IMR-90 (cell line): ENCODE results near the gene HSP90AB1. TPM values are rescaled to one million over a fixed set of nuclear protein-coding genes. Genes with fewer than 3 reads are reported as not detected.

ENCODE experiments used
- ATAC-seq: fragments of 200-7000 bp; cut with Tn5 transposase; 2 replicates; pipeline ENCODE4 v1.9.1; 2020; ENCODE audit warnings: low read depth, mild to moderate bottlenecking, moderate library complexity
- BruUV-seq: library from RNA; stranded (reverse); fragments of 400-500 nt; replicated peaks from 2 replicates; lab custom pipeline; 2021; lab: Mats Ljungman, UMichigan
- CTCF ChIA-PET: fragments of 300-600 bp; formaldehyde crosslinking; extraction: SDS; loops from one replicate; lab custom pipeline; 2021; ENCODE audit warnings: antibody characterized with exemption; lab: Yijun Ruan, JAX
- POLR2A ChIA-PET: fragments of 300-600 bp; sonication (Branson Sonifier 250); formaldehyde crosslinking; loops from one replicate; lab custom pipeline; 2022; ENCODE audit warnings: antibody characterized with exemption; ENCODE audit not compliant: unreplicated experiment; lab: Charles Lee
- DNase-seq: peaks from one replicate; pipeline ENCODE4 v3.0.0; 2013
- H2AFZ ChIP-seq: replicated peaks from 2 replicates; pipeline ENCODE3; 2013; ENCODE audit warnings: low read length, mild to moderate bottlenecking; ENCODE audit not compliant: poor library complexity
- H2AK5ac ChIP-seq: 2 replicates; pipeline ENCODE4 v1.6.1; 2013; ENCODE audit warnings: low read depth, low read length, inconsistent platforms
- H2AK9ac ChIP-seq: replicated peaks from 2 replicates; pipeline ENCODE3; 2013; ENCODE audit warnings: mild to moderate bottlenecking, low read depth, low read length, moderate library complexity; ENCODE audit not compliant: poor library complexity
- H2BK120ac ChIP-seq: 2 replicates; pipeline ENCODE4 v1.6.1; 2013; ENCODE audit warnings: low read depth, low read length, inconsistent platforms
- H2BK15ac ChIP-seq: 3 replicates; pipeline ENCODE4 v1.6.1; 2013; ENCODE audit warnings: low read depth, low read length, inconsistent platforms
- H2BK20ac ChIP-seq: 2 replicates; pipeline ENCODE4 v1.6.1; 2013; ENCODE audit warnings: low read depth, mild to moderate bottlenecking, inconsistent platforms, low read length, moderate library complexity
- H2BK5ac ChIP-seq: 2 replicates; pipeline ENCODE4 v1.6.1; 2013; ENCODE audit warnings: mild to moderate bottlenecking, low read depth, low read length, inconsistent platforms; ENCODE audit not compliant: poor library complexity, severe bottlenecking
- H3K14ac ChIP-seq: replicated peaks from 2 replicates; pipeline ENCODE4 v1.6.1; 2013; ENCODE audit warnings: low read depth, low read length, inconsistent platforms
- H3K18ac ChIP-seq: 2 replicates; pipeline ENCODE4 v1.6.1; 2013; ENCODE audit warnings: low read depth, low read length, control low read depth
- H3K23ac ChIP-seq: 2 replicates; pipeline ENCODE4 v1.6.1; 2013; ENCODE audit warnings: low read depth, low read length, inconsistent platforms
- H3K27ac ChIP-seq: 2 replicates; pipeline ENCODE4 v1.5.1; 2013; ENCODE audit warnings: mild to moderate bottlenecking, control low read depth, low read length; ENCODE audit not compliant: insufficient read depth
- H3K27me3 ChIP-seq: 2 replicates; pipeline ENCODE4 v1.6.1; 2013; ENCODE audit warnings: low read length; ENCODE audit not compliant: control insufficient read depth, insufficient read depth
- H3K36me3 ChIP-seq: 2 replicates; pipeline ENCODE4 v1.6.1; 2013; ENCODE audit warnings: low read length, mixed read lengths; ENCODE audit not compliant: control insufficient read depth, insufficient read depth
- H3K4ac ChIP-seq: 2 replicates; pipeline ENCODE4 v1.6.1; 2013; ENCODE audit warnings: low read depth, low read length, inconsistent platforms
- H3K4me1 ChIP-seq: 2 replicates; pipeline ENCODE4 v1.6.1; 2013; ENCODE audit warnings: low read length, mixed read lengths; ENCODE audit not compliant: control insufficient read depth, insufficient read depth
- H3K4me2 ChIP-seq: 2 replicates; pipeline ENCODE4 v1.6.1; 2013; ENCODE audit warnings: low read depth, mild to moderate bottlenecking, control low read depth, low read length, moderate library complexity
- H3K4me3 ChIP-seq: 2 replicates; pipeline ENCODE4 v1.5.1; 2013; ENCODE audit warnings: low read depth, mild to moderate bottlenecking, control low read depth, low read length, moderate library complexity; ENCODE audit not compliant: insufficient read depth
- H3K56ac ChIP-seq: 2 replicates; pipeline ENCODE4 v1.6.1; 2013; ENCODE audit warnings: low read length, inconsistent platforms; ENCODE audit not compliant: insufficient read depth; ENCODE audit errors: extremely low read depth
- H3K79me1 ChIP-seq, 2 experiments: 2 replicates each; pipeline ENCODE4 v1.6.1; 2013; ENCODE audit warnings: low read length in 2 of 2, inconsistent platforms in 1 of 2, low read depth in 1 of 2
- H3K9ac ChIP-seq: 2 replicates; pipeline ENCODE4 v1.6.1; 2013; ENCODE audit warnings: low read depth, low read length, control low read depth
- H3K9me1 ChIP-seq: 2 replicates; pipeline ENCODE4 v1.6.1; 2013; ENCODE audit warnings: low read length, inconsistent platforms; ENCODE audit not compliant: insufficient read depth
- H3K9me3 ChIP-seq: 2 replicates; pipeline ENCODE4 v1.6.1; 2013; ENCODE audit warnings: low read length; ENCODE audit not compliant: control insufficient read depth, insufficient read depth
- H4K20me1 ChIP-seq: 2 replicates; pipeline ENCODE4 v1.6.1; 2013; ENCODE audit warnings: low read length, inconsistent platforms; ENCODE audit not compliant: insufficient read depth
- H4K5ac ChIP-seq: 2 replicates; pipeline ENCODE4 v1.6.1; 2013; ENCODE audit warnings: mild to moderate bottlenecking, low read depth, low read length, control low read depth
- H4K8ac ChIP-seq, 2 experiments: 2 replicates each; pipeline ENCODE4 v1.6.1; 2013; ENCODE audit warnings: low read depth in 2 of 2, low read length in 2 of 2, control low read depth in 1 of 2, inconsistent platforms in 1 of 2
- H4K91ac ChIP-seq: 2 replicates; pipeline ENCODE4 v1.6.1; 2013; ENCODE audit warnings: low read depth, low read length, inconsistent platforms; ENCODE audit not compliant: insufficient read depth
- FOS ChIP-seq: fragments of 150-350 bp; IDR thresholded peaks from 2 replicates; pipeline ENCODE4 v1.6.1; 2016; ENCODE audit warnings: low read depth, low read length
- POLR2A ChIP-seq: IDR thresholded peaks from 2 replicates; pipeline ENCODE4 v1.6.1; 2012; ENCODE audit warnings: mild to moderate bottlenecking, low read depth, low read length
- RAD21 ChIP-seq: IDR thresholded peaks from 2 replicates; pipeline ENCODE4 v1.6.1; 2012; ENCODE audit warnings: low read length, improper control_type of control experiment
- WGBS, 2 experiments: methylation state at CpG; one replicate each; pipeline versions ENCODE4 v1.1.5 to v1.1.7; 2013; ENCODE audit warnings: missing lambda C conversion rate in 2 of 2; ENCODE audit not compliant: insufficient read length in 1 of 2; ENCODE audit errors: extremely low coverage in 2 of 2; 5-methylcytosine and 5-hydroxymethylcytosine counted together
- dilution Hi-C: fragments of 300-500 bp; cut with HindIII; formaldehyde crosslinking; loops from one replicate; pipeline ENCODE4 v1.14.3; 2018; ENCODE audit warnings: low sequenced_read_pairs; ENCODE audit not compliant: unreplicated experiment
- in situ Hi-C: fragments of 300-500 bp; cut with MboI; formaldehyde crosslinking; loops from 3 replicates; pipeline ENCODE4 v1.14.3; 2019; ENCODE audit warnings: low sequenced_read_pairs, inconsistent platforms, mixed read lengths
- intact Hi-C: fragments of 100-400 bp; cut with micrococcal nuclease; formaldehyde crosslinking; loops from 2 replicates; pipeline ENCODE4 v1.10.0; 2022
- polyA plus RNA-seq, 3 experiments: library from polyadenylated mRNA; depleted of rRNA; stranded (reverse); fragments of >200 nt; gene quantifications; 2 replicates each; pipeline ENCODE4 v1.2.3, GENCODE V29; 2012; ENCODE audit warnings: low replicate concordance in 1 of 3
- total RNA-seq: library from RNA; depleted of rRNA; stranded (reverse); fragments of >200 nt; gene quantifications from 2 replicates; pipeline ENCODE4 v1.2.3, GENCODE V29; 2012

HSP90AB1 gene
- total and polyA plus RNA-seq, 2 of the 4 experiments (the other 2 are of a cell fraction) = 887 to 1,307 TPM

GRCh38 chr6:44254191-44255104 is 7.5 kb downstream of the HSP90AB1 start:
- POLR2A ChIA-PET = interaction anchor here (0.7 kb wide), 1 partner anchor 8 kb away, joined by 4 read pairs; the partner anchor contains the start of gene HSP90AB1
- no peak overlapping the region for H3K4ac ChIP-seq
- no peak overlapping the region for H3K18ac ChIP-seq
- H2AFZ ChIP-seq = no peak overlapping the region
- H3K36me3 ChIP-seq = peaks cover 53% of the 10 kb centered on the region
- H3K4me3 ChIP-seq = no peak overlapping the region
- no peak overlapping the region for H2BK120ac ChIP-seq
- BruUV-seq = TSS peak; percentile 91
- H4K20me1 ChIP-seq = peaks cover 72% of the 10 kb centered on the region
- peaks cover 21 to 75% of the 10 kb centered on the region in 2 experiments for H3K79me1 ChIP-seq
- no peak overlapping the region for H3K9ac ChIP-seq
- H3K9me1 ChIP-seq = peaks cover 9% of the 10 kb centered on the region; the same call in 1 of the 2 replicates
- H3K4me1 ChIP-seq = peaks cover 8% of the 10 kb centered on the region
- H4K5ac ChIP-seq = no peak overlapping the region; the same call in 1 of the 2 replicates
- H4K8ac ChIP-seq = peak overlapping the region in 1 of 2 experiments; percentile 8; a peak in 1 of 4 replicates
- DNase-seq = no peak
- no peak overlapping the region for H2BK20ac ChIP-seq
- no peak overlapping the region for H3K56ac ChIP-seq
- intact Hi-C loops (no loop called here), in situ Hi-C loops (no loop called here), dilution Hi-C loops (no loop called here)
- H2BK15ac ChIP-seq = no peak overlapping the region
- no peak overlapping the region for H3K23ac ChIP-seq
- H3K27me3 ChIP-seq = no peaks in the 10 kb centered on the region
- no peak overlapping the region for H3K27ac ChIP-seq
- H2AK9ac ChIP-seq = peak overlapping the region; percentile 23
- H3K4me2 ChIP-seq = no peak overlapping the region
- CTCF ChIA-PET = interaction anchor here (0.9 to 1.2 kb wide), 2 partner anchors 20 to 82 kb away, joined by 3 to 4 read pairs; no protein-coding TSS in a partner anchor
- no peak for TF ChIP-seq RAD21
- no peak for TF ChIP-seq FOS
- TF ChIP-seq POLR2A = peak; percentile 15; the same call in 1 of the 2 replicates
- H4K91ac ChIP-seq = no peak overlapping the region
- no peak for ATAC-seq
- no peak overlapping the region for H3K14ac ChIP-seq
- H3K9me3 ChIP-seq = no peaks in the 10 kb centered on the region
- 83% methylated on average over 1 of the region's 12 CpGs; no CpG with 5 or more reads in 1 of the 2 experiments for WGBS, 2 experiments
- H2AK5ac ChIP-seq = no peak overlapping the region
- no peak overlapping the region for H2BK5ac ChIP-seq
